ENCODE measurements around the gene PDXP. TPM values are rescaled to one million over a fixed set of nuclear protein-coding genes. Genes with fewer than 3 reads are reported as not detected.

Gene PDXP
- total and polyA plus RNA-seq, 2 experiments from 2014 or later, result 15.0 to 55.6 TPM

DNA sequence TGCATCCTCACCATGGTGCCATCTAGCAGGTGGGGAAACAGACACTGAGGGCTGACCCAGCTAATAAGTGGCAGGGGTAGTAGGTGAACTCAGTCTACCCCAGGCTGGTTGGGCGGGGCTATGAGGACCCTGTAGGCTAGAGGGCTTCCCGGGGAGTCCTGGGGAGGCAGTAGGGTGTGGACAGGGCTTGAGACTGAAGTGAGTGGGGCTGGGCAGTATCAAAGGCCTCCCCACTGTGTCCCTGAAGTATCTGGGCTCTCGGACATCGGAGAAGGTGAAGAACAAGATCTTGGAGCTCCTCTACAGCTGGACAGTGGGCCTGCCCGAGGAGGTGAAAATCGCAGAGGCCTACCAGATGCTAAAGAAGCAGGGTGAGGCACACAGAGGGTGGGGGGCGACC, 38.5 kb upstream of the PDXP start:
- H3K4me2 ChIP-seq, result no peak overlapping the region
- no peak for TF ChIP-seq POLR2AphosphoS5 (IDR thresholded peaks at IDR 0.05; ENCODE audit: low read depth)
- no peak for TF ChIP-seq STAT1 (IDR thresholded peaks at IDR 0.05; ENCODE audit: unreplicated experiment)
- TF ChIP-seq, protein P1, sequence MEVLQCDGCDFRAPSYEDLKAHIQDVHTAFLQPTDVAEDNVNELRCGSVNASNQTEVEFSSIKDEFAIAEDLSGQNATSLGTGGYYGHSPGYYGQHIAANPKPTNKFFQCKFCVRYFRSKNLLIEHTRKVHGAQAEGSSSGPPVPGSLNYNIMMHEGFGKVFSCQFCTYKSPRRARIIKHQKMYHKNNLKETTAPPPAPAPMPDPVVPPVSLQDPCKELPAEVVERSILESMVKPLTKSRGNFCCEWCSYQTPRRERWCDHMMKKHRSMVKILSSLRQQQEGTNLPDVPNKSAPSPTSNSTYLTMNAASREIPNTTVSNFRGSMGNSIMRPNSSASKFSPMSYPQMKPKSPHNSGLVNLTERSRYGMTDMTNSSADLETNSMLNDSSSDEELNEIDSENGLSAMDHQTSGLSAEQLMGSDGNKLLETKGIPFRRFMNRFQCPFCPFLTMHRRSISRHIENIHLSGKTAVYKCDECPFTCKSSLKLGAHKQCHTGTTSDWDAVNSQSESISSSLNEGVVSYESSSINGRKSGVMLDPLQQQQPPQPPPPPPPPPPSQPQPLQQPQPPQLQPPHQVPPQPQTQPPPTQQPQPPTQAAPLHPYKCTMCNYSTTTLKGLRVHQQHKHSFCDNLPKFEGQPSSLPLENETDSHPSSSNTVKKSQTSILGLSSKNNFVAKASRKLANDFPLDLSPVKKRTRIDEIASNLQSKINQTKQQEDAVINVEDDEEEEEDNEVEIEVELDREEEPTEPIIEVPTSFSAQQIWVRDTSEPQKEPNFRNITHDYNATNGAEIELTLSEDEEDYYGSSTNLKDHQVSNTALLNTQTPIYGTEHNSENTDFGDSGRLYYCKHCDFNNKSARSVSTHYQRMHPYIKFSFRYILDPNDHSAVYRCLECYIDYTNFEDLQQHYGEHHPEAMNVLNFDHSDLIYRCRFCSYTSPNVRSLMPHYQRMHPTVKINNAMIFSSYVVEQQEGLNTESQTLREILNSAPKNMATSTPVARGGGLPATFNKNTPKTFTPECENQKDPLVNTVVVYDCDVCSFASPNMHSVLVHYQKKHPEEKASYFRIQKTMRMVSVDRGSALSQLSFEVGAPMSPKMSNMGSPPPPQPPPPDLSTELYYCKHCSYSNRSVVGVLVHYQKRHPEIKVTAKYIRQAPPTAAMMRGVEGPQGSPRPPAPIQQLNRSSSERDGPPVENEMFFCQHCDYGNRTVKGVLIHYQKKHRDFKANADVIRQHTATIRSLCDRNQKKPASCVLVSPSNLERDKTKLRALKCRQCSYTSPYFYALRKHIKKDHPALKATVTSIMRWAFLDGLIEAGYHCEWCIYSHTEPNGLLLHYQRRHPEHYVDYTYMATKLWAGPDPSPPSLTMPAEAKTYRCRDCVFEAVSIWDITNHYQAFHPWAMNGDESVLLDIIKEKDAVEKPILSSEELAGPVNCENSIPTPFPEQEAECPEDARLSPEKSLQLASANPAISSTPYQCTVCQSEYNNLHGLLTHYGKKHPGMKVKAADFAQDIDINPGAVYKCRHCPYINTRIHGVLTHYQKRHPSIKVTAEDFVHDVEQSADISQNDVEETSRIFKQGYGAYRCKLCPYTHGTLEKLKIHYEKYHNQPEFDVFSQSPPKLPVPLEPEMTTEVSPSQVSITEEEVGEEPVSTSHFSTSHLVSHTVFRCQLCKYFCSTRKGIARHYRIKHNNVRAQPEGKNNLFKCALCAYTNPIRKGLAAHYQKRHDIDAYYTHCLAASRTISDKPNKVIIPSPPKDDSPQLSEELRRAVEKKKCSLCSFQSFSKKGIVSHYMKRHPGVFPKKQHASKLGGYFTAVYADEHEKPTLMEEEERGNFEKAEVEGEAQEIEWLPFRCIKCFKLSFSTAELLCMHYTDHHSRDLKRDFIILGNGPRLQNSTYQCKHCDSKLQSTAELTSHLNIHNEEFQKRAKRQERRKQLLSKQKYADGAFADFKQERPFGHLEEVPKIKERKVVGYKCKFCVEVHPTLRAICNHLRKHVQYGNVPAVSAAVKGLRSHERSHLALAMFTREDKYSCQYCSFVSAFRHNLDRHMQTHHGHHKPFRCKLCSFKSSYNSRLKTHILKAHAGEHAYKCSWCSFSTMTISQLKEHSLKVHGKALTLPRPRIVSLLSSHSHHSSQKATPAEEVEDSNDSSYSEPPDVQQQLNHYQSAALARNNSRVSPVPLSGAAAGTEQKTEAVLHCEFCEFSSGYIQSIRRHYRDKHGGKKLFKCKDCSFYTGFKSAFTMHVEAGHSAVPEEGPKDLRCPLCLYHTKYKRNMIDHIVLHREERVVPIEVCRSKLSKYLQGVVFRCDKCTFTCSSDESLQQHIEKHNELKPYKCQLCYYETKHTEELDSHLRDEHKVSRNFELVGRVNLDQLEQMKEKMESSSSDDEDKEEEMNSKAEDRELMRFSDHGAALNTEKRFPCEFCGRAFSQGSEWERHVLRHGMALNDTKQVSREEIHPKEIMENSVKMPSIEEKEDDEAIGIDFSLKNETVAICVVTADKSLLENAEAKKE (CRISPR knock-in tag; IDR thresholded peaks at IDR 0.05), result no peak
- no peak for TF ChIP-seq NANOG (IDR thresholded peaks at IDR 0.05; ENCODE audit: borderline replicate concordance)
- no peak for TF ChIP-seq EZH2 (IDR thresholded peaks at IDR 0.05; ENCODE audit: low read depth, unreplicated experiment)
- no peak for TF ChIP-seq REST (IDR thresholded peaks at IDR 0.05; ENCODE audit: unreplicated experiment)
- no peak for TF ChIP-seq ETS1 (IDR thresholded peaks at IDR 0.05)
- TF ChIP-seq JUNB (IDR thresholded peaks at IDR 0.05; ENCODE audit: unreplicated experiment), result no peak
- TF ChIP-seq ZNF331 (CRISPR knock-in tag; IDR thresholded peaks at IDR 0.05; ENCODE audit: low read depth), result no peak
- no peak for TF ChIP-seq ZNF114 (CRISPR knock-in tag; IDR thresholded peaks at IDR 0.05)
- TF ChIP-seq EZH2phosphoT487 (IDR thresholded peaks at IDR 0.05; ENCODE audit: unreplicated experiment), result no peak
- TF ChIP-seq, protein P2, sequence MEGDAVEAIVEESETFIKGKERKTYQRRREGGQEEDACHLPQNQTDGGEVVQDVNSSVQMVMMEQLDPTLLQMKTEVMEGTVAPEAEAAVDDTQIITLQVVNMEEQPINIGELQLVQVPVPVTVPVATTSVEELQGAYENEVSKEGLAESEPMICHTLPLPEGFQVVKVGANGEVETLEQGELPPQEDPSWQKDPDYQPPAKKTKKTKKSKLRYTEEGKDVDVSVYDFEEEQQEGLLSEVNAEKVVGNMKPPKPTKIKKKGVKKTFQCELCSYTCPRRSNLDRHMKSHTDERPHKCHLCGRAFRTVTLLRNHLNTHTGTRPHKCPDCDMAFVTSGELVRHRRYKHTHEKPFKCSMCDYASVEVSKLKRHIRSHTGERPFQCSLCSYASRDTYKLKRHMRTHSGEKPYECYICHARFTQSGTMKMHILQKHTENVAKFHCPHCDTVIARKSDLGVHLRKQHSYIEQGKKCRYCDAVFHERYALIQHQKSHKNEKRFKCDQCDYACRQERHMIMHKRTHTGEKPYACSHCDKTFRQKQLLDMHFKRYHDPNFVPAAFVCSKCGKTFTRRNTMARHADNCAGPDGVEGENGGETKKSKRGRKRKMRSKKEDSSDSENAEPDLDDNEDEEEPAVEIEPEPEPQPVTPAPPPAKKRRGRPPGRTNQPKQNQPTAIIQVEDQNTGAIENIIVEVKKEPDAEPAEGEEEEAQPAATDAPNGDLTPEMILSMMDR (conservative IDR thresholded peaks at IDR 0.05; ENCODE audit: low read depth in 2 of 2), result no peak
- no peak for TF ChIP-seq CREB1 (CRISPR knock-in tag; IDR thresholded peaks at IDR 0.05; ENCODE audit: low read depth)
- peaks cover 11% of the 10 kb centered on the region; the same call in 1 of the 2 replicates for H3F3A ChIP-seq (replicated peaks; ENCODE audit: low read depth)
- H3K27ac ChIP-seq (ENCODE audit: low read depth), result no peak overlapping the region
- ATAC-seq, result no peak
- Mint-ChIP-seq H3K9me3 (no peaks in the 10 kb centered on the region; the same call in 1 of the 3 replicates), H3K4me3 (no peak overlapping the region), H3K27ac (no peak overlapping the region), H3K4me1 (peaks cover 2% of the 10 kb centered on the region), H3K27me3 (ENCODE audit: insufficient read depth, low read depth, poor library complexity) (peaks cover 8% of the 10 kb centered on the region), H3K36me3 (ENCODE audit: low read depth) (peaks cover 30% of the 10 kb centered on the region)
- no peaks in the 10 kb centered on the region for H3K27me3 ChIP-seq (ENCODE audit: insufficient read depth)
- no peak overlapping the region for H2AFZ ChIP-seq
- no peaks in the 10 kb centered on the region for H3K4me1 ChIP-seq (ENCODE audit: insufficient read depth)
- H4K20me1 ChIP-seq (replicated peaks; ENCODE audit: insufficient read depth), result peaks cover 4% of the 10 kb centered on the region; the same call in 1 of the 2 replicates
- no peaks in the 10 kb centered on the region for H3K79me2 ChIP-seq (replicated peaks; ENCODE audit: insufficient read depth)
- H3K9me2 ChIP-seq (ENCODE audit: insufficient read depth), result no peaks in the 10 kb centered on the region
- peaks cover 6% of the 10 kb centered on the region; the same call in 1 of the 2 replicates for H3K36me3 ChIP-seq (ENCODE audit: insufficient read depth)
- H3K4me3 ChIP-seq, result no peak overlapping the region
- DNase-seq (ENCODE audit: low spot score), result no peak

Measured in GM23338 (cell line).